Forelimb muscle (tissue), 1 donor: ENCODE data around the gene RAB27B. TPM values are rescaled to one million over a fixed set of nuclear protein-coding genes. Genes with fewer than 3 reads are reported as not detected.
A peak's percentile ranks its signal among the peaks of the same experiment; 100 is the strongest.
"Not testable (repeated sequence)": the region's sequence is repeated elsewhere in the genome, so short reads cannot be mapped to it uniquely, and the experiment has no call there.

Experiments used
- DNase-seq: peaks from one replicate; pipeline ENCODE4 v3.0.0-alpha.2; 2013; ENCODE audit warnings: low read depth
- polyA plus RNA-seq: library from polyadenylated mRNA; unstranded; fragments of 120-200 nt; gene quantifications from one replicate; pipeline ENCODE4 v1.2.1, GENCODE V29; 2013; ENCODE audit not compliant: insufficient read length

The RAB27B gene, protein sequence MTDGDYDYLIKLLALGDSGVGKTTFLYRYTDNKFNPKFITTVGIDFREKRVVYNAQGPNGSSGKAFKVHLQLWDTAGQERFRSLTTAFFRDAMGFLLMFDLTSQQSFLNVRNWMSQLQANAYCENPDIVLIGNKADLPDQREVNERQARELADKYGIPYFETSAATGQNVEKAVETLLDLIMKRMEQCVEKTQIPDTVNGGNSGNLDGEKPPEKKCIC
- polyA plus RNA-seq: 0.61 TPM

DNA sequence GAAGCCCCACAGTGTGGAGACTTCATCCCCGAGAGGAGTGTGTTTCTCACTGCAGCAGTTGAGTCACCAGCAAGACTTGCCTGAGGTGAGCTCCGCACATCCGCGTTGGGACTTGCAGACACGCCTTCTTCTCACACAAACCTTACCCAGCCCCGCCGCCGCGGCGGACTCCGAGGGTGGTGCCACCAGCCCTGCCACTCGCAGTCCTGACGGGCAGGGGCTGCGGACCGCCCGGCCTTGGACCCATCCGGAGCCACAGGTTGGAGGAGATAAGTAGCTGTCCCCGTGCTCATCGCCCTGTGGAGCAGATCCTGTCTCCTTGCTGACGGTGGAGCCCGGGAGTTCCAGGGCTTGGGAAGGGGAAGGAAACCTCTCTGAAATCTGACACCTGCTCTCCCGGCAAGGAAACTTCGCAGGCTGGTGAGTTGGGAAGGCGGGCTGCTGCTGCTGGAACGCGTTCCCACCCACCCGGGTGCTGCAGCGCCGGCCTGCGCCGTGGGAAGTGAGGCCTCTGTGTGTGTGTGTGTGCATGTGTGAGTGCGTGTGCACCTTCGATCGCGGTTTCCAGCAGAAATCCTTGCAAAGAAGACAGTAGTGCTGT lies at the start of gene RAB27B:
Gene RAB27B, plus strand, starts transcription at position 197 of the 601 bp plus-strand sequence. CDS start 49,109 bp downstream, outside the sequence.
- peak; percentile 13 for DNase-seq

DNA sequence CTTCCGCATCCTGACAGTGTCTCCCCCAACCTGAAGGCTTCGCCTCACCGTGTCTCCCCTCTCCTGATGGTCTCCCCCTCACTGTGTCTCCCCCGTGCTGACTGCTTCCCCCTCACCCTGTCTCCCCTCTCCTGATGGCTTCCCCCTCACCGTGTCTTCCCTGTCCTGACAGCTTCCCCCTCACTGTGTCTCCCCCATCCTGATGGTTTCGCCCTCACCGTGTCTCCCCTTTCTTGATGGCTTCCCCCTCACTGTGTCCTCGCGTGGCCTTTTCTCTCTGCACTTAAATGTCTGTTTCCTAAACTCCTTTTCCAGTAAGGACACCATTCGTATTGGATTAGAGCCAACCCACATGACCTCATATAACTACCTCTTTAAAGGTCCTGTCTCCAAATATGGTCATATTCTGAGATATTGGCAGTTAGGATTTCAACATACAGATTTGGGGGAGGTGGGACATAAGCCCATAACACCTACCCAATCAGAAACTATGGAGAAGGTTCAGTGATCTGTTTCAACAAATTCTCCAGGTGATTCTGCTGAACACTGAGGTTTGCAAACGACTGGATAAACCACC lies 47.9 kb upstream of the RAB27B start:
- no peak for DNase-seq

DNA sequence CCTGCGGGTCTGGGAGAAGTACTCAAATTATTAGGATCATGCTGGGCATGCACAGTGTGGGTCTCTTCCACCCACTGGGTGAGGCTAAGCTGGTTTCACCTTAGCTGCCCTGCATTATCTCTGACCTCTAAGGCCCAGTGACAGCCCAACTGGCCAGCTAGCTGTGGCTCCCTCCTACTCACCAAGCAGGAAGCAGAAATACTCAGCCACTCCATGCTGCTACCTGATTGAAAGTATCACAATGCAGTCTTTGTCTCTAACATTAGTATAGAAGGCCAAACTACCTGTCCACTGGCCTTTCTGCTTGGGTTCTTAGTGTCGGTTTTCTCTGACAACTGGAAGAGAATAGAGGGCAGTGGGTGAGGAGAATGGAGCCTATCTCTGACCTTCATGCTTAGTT lies 47.3 kb upstream of the RAB27B start:
- DNase-seq: no peak

DNA sequence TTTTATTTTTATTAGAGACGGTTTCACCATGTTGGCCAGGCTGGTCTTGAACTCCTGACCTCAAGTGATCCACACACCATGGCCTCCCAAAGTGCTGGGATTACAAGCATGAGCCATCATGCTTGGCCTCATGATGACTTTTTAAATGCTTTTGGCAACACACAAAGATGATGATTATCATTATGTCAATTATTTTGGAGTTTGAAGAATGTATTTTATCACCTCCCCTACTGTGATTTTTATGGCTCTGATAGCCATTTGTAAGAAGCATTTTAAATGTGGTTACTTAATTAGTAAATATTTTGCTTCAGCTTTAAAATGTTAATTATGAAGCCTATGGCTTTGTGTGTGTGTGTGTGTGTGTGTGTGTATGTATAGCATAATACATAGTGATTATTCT lies 45.1 kb upstream of the RAB27B start:
- DNase-seq: no peak

DNA sequence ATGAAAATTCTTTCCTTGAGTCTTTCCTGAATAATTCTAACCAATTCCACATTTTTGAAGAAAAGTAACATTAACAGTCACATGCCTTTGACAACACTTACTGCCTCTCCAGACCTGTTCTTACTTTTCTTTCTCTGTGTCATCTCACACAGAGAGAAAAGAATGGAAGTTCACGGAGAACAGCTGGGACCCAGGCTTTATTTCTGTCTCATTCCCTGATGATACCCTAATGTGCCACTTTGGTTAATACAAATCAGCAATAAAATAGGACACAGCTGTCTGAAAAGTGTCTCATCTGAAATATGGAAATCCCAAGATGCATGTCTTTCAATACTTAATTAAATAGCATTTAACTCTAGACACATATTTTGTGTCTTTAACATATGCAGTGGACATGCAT lies 42.1 kb upstream of the RAB27B start:
- no peak for DNase-seq

DNA sequence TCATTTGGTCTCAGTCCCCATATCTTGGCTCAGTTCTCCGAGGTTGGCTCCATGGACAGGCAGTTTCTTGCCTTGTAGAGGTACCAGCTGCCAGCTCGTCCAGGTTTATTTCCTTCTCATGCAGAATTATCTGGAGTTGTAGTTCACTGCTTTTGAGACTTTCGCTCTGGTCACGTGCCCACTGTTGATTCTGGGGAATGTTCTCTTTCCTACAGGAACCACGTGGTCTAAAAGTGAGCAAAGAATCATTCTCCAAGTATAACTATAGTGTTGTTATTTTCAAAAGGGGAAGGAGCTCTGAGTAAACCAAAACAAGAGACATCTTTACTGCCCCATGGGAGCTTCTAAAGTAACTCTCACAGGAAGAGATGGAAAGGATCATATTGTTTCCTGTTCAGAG lies 41.2 kb upstream of the RAB27B start:
- DNase-seq: peak; percentile 13

DNA sequence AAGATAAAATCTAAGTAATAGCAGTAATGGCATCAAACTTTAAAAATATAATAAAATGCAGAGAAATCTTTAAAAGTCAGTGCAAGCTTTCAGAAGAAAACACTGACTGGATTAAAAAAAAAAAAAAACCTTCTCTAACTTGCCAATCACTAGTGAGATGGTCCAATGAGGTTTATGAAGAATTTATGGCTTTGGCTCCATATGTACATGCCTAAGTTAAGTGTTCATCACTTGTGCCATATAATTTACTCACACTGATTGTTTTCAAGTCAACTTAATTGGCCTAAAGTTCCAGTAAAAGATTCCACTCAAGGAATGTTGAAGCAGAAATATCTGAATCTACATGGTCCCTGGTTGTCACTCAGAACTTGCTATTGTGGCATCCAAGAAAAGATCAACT lies 40.7 kb upstream of the RAB27B start:
- DNase-seq: no peak

DNA sequence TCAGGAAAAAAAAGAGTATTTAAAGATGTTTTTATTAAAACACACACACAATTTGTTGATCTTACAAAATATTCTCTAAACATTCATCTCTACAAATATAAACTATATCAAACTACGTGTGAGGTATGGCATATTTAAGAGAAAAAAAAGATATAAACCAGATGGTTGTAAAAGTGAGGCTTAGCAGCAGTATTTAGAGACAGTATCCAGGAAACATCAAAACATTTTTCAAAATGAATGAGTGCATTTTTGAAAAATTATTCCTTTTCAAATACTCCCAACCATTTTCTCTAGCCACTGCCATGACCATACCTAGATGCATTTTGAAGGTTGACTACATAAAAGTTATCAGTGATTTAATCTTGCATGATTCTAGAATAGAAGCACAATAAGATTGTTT lies 38.2 kb upstream of the RAB27B start:
- no peak for DNase-seq

DNA sequence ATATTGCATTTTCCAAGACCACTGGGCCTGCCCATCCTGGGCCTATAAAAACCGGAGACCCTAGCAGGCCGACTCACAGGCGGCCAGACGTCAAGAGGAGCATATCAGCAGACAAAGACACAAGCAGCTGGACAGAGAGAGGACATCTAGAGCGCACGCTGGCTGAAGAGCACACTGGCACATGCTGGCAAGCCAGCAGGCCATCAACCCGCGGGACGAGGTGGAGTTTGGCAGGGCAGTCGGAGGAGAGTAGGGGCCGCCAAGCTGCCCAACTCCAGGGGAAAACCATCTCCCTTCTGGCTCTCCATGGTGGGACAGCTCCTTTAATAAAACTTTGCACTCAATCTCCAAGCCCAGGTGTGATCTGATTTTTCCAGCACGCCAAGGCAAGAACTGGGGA lies 36.6 kb upstream of the RAB27B start:
- DNase-seq: no peak

DNA sequence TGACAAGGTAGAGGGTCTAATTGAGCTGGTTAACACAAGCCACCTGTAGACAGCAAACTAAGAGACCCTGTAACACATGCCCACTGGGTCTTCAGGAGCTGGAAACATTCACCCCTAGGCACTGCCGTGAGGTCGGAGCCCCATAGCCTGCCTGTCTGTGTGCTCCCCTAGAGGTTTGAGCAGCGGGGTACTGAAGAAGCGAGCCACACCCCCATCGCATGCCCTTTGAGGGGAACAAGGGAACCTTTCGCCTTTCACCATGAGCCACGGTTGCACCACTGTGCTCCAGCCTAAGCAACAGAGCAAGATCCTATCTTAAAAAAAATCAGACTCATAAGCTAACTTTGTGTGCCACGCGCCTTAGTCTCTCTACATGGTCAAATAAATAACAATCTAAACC lies 36.2 kb upstream of the RAB27B start:
- no peak for DNase-seq

DNA sequence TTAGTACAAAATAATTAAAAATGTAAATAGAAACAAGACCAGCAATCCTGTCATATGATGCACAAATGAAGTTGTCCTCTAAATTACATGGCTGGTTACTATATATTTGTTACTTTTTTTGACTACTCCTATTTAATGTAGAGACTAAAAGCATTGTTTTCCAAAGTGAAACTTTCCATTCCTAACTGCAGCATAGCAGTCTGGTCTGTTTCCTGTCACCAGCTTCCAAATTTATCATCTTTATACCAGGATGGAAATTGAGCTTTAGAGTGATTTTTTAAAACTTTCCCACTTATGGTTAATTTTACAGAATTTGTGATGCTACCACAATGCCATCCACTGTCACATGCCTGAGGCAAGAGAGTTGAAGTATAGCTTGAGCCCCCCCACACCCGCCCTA lies 33.5 kb upstream of the RAB27B start:
- no peak for DNase-seq

DNA sequence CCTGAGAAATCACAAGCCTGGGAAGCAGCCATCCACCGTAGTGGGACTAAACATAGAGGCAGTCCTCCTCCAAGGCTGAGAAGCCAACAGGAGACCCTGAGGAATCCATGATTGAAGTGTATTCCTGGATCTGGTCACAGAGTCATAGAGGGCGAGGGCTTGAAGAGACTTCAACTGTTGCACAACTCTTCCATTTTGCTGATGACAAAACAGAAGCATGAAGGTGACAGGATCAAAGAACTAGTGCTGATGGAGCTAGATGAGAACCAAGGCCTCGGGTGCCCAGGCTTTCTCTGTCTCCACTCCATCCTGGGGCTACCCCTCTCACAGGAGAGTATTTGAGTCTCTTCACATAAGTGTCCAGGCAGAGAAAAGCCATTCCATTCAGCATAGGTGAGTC lies 30.1 kb upstream of the RAB27B start:
- DNase-seq: no peak

DNA sequence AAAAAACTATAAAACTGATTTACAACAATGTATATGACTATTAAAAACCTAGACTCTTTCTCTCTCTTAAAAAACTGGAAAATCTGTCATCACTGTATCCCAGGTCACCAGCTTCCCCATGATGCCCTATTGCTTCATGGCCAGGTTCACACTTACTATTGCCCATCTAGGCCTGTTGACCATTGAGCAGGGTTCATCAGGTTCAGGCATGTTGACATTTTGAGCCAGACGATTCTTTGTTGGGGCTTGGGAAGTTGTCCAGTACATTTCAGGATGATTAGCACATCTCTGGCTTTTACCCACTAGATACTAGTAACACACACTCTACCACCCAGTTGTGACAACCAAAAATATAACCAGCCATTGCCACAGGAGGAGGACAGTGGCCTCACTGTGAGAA lies 26.9 kb upstream of the RAB27B start:
- DNase-seq: no peak

DNA sequence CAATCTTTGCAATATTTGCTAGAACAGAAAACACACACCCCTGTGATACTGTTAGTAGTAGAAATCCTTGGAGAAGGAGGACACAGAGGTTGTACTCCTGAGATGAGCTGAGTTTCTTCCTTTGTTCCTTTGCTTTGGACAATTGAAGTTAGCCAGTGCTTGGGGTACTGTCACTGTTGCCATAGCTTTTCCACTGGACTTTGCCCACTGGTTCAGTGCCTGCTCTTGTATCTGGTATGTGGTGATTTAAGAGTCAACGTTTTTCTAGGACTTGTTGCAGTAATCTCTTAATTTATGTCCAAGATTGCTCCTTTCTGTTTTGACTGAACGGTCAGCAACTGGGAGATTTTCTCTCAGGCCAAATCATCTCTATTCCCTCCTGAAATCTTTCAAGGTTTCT lies 26.1 kb upstream of the RAB27B start:
- DNase-seq: no peak

DNA sequence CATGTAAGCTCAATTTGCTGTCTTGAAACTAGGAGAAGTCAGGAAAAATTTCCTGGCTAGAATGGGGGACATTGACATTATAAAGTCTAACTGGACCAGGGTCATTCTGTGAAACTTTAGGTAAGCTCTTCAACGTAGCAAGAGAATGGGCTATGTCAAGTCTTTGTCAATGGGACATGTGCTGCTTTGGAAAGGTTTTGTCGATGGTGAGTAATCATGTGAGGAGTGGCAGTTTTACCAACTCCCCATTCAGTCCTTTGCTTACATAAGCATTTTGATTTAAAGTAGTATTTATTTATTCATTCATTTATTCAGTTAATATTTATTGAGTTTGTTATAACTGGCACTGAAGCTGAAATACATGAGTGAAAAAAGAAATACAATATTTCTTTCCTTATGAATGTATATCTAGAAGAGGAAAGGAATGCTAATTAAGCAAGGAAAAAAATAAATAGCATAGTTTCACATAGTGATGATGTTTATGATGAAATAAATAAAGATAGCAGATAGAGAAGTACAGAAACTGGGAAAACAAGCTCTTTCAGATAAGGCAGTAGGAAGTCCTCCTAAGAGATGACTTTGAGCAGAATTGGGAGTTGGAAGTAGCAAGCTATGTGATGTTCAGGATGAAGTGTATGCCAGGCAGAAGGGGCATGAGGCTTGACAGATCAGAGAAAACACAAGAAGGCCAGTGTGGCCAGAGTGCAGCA lies 25.4 kb upstream of the RAB27B start:
- DNase-seq: no peak

DNA sequence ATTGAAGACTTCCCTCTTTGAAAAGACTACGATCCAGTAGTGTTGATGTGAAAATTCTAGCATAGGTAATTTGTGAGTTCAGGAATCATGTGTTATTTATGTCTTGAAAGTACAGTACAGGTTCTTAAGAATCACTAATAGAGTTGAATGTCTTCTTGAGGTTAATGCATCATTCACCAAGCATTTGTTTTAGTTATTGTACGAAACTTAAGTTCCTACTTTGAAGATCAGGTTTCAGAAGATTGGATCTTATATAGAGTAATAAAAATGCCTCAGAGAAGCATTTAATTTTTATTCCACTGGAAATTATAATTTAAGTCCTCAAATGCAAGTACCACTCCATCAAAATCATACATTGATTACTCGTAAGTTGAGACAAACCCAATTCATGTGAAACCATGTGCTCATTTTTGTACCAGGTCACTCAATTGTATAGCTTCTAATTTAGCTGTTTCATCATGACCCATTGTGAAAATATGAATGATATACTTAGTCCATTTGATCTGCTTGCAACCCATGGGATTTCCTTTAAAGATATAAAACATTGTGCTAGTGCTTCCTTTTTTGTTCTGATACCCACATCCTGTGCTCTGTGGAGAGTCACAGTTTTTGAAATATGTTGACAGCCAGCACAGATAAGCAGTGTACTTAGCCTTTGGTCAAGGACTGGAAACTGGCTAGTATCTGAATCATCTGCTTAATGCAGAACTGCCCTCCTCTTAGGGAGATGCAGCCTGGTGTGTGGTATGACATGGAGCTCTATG lies 22.5 kb upstream of the RAB27B start:
- no peak for DNase-seq

DNA sequence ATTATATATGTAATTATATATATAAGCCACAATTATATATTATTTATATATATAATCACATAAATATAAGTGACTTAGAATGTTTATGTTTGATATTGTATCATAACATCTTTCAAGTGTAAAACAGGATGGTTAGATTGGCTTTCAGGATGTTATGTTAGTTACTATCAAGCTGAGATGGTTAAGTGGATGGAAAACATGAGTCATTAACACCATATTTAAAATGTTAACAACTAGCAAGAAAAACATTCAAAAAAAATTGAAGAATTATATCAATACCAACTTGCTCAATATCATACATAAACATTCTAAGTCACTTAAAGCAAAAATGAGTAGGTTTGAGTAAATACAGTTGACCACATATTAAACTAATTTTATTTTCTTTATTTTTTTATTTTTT lies 21.8 kb upstream of the RAB27B start:
- DNase-seq: no peak

DNA sequence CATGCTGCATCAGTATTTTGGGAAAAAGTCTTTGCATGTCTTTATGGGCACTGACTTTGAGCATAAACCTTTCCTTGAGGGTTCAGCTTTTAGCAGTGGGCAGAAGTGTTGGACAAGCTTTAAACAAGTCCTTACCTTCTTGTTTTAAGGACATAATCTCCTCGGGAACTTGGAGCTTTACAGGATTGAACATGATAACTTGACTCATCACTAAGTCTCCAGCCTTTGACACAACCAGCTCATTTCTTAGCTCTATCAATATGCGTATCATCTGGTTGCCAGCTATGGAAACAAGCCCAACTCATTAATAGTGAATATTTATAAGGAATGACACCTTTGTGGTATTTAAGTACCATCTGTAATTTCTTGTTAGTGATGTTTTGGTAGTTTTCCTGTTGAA lies 21.0 kb upstream of the RAB27B start:
- no peak for DNase-seq

DNA sequence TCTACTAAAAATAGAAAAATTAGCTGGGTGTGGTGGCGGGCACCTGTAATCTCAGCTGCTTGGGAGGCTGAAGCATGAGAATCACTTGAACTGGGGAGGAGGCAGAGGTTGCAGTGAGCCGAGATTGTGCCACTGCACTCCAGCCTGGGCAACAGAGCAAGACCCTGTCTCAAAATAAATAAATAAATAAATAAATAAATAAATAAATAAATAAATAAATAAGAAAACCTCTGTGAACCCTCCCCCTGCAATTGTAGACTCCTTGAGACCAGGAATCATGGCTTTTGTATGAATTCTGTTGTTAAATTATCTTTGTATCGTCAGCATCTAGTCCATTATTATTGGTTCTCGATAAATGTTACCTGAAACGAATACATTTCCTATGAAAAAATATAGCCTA lies 17.6 kb upstream of the RAB27B start:
- not testable (repeated sequence) for DNase-seq

DNA sequence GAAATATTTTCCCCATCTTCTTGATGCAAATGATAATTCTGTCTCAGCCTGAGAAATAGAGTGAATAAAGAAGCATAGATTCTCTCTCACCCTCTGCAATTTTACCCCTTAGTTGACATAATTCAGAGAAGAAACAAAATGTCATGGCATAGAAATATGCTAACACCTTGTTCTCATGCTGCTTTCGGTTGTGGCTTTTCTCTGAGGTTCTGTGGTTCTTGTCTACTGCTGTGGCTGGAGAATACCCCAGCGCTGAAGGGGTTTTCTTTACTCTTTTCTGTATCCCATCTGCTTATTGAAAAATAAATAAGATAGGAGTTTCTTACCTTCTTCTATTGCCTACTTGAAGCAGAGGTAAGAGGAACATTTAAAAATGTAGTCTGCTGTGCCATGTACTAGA lies 15.4 kb upstream of the RAB27B start:
- DNase-seq: no peak

DNA sequence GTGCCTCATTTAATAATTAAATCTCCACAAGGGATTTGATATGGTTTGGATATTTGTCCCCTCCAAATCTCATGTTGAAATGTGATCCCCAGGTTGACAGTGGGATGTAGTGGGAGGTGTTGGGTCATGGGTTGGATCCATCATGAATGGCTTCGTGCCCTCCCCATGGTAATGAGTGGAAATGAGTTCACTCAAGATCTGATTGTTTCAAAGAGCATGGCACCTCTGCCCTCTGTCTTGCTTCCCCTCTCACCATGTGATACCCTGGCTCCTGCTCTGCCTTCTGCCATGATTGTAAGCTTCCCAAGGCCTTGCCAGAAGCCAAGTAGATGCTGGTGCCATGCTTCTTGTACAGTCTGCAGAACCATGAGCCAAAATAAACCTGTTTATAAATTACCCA lies 15.0 kb upstream of the RAB27B start:
- no peak for DNase-seq

DNA sequence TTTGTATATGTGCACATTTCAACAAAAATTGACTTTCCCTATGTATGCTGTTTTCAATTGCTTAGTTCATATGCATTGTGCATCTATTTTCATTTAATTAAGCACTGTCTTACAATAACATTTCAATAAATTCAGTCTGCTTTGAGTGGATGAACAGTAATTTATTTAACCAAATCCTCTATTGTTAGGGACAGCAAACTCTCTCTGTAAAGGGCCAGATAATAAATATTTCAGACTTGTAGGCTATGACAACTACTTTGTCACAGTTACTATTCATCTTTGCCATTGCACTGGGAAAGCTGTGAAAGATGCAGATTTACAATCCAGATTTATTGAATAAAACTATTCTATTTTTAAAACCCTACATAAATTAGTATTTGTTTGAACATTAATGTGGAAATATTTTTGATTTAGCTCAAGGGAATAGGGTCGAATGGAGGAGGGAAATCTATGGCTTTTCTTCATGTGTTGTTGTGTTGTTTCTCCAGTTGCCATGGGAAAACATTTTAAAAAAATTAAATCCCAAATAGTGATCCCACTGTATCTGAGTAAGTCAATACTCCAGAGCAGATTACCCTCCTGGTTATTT lies 14.2 kb upstream of the RAB27B start:
- peak; percentile 19 for DNase-seq
